T-helper 2 cell treated with Interferon-gamma antibody and Interleukin-4, amounts not matched to agents 5 μg/mL and 100 μg/mL, for 36 hours (primary cell): ENCODE data around the gene ANKRD13C.
"Not testable (repeated sequence)": the region's sequence is repeated elsewhere in the genome, so short reads cannot be mapped to it uniquely, and the experiment has no call there.

Experiments used
- DNase-seq: peaks from one replicate; pipeline ENCODE4 v3.0.0; 2021; ENCODE audit warnings: low spot score
- H3K27ac Mint-ChIP-seq: one replicate; pipeline ENCODE4 v1.8.0; 2021; ENCODE audit warnings: mild to moderate bottlenecking, mixed read lengths
- H3K27me3 Mint-ChIP-seq: one replicate; pipeline ENCODE4 v1.8.0; 2021; ENCODE audit warnings: low read depth, mixed read lengths
- H3K36me3 Mint-ChIP-seq: one replicate; pipeline ENCODE4 v1.8.0; 2021; ENCODE audit warnings: low read depth, mixed read lengths
- H3K4me1 Mint-ChIP-seq: one replicate; pipeline ENCODE4 v1.8.0; 2021; ENCODE audit warnings: low read depth, mixed read lengths
- H3K4me3 Mint-ChIP-seq: one replicate; pipeline ENCODE4 v1.8.0; 2022; ENCODE audit warnings: mild to moderate bottlenecking, moderate library complexity, mixed read lengths
- H3K9me3 Mint-ChIP-seq: one replicate; pipeline ENCODE4 v1.8.0; 2021; ENCODE audit warnings: mixed read lengths

Gene ANKRD13C

GRCh38 chr1:70372426-70372825, 17.9 kb upstream of the ANKRD13C start:
- Mint-ChIP-seq H3K9me3 (no peaks in the 10 kb centered on the region), H3K36me3 (no peaks in the 10 kb centered on the region), H3K27me3 (no peaks in the 10 kb centered on the region), H3K4me1 (no peaks in the 10 kb centered on the region), H3K27ac (no peak overlapping the region), H3K4me3 (no peak overlapping the region)
- no peak for DNase-seq

GRCh38 chr1:70371586-70371985, 17.1 kb upstream of the ANKRD13C start:
- not testable (repeated sequence) for H3K36me3 Mint-ChIP-seq, H3K27me3 Mint-ChIP-seq, H3K27ac Mint-ChIP-seq, H3K4me1 Mint-ChIP-seq, H3K4me3 Mint-ChIP-seq, H3K9me3 Mint-ChIP-seq, DNase-seq

GRCh38 chr1:70367397-70367796, 12.9 kb upstream of the ANKRD13C start:
- not testable (repeated sequence) for H3K4me3 Mint-ChIP-seq, H3K4me1 Mint-ChIP-seq, H3K27me3 Mint-ChIP-seq, DNase-seq, H3K9me3 Mint-ChIP-seq, H3K36me3 Mint-ChIP-seq, H3K27ac Mint-ChIP-seq

- not testable (repeated sequence) for H3K9me3 Mint-ChIP-seq
Measured at GRCh38 chr1:70366997-70367396, 12.5 kb upstream of the ANKRD13C start.

DNA sequence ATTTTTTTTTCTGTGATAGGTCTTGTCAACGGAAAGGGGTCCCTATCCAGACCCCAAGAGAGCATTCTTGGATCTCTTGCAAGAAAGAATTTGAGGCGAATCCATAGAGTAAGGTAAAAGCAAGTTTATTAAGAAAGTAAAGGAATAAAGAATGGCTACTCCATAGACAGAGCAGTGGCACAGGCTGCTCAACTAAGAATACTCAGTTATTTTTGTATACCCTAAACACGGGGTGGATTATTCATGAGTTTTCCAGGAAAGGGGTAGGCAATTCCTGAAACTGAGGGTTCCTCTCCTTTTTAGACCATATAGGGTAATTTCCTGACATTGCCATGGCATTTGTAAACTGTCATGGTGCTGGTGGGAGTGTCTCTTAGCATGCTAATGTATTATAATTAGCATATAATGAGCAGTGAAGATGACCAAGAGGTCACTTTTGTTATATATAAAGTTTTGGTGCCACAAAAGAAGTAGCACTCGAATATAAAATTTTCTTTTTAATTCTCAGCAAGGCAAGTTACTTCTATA, 12.0 kb upstream of the ANKRD13C start:
- H3K27me3 Mint-ChIP-seq, H3K9me3 Mint-ChIP-seq, H3K27ac Mint-ChIP-seq, H3K36me3 Mint-ChIP-seq, H3K4me3 Mint-ChIP-seq, H3K4me1 Mint-ChIP-seq, DNase-seq: not testable (repeated sequence)

More at GRCh38 chr1:70366997-70367396, 12.5 kb upstream of the ANKRD13C start:
- H3K4me3 Mint-ChIP-seq, H3K27ac Mint-ChIP-seq, DNase-seq, H3K4me1 Mint-ChIP-seq, H3K36me3 Mint-ChIP-seq, H3K27me3 Mint-ChIP-seq: not testable (repeated sequence)

- no peaks in the 10 kb centered on the region for H3K36me3 Mint-ChIP-seq
- no peak overlapping the region for H3K27ac Mint-ChIP-seq
- H3K9me3 Mint-ChIP-seq = no peaks in the 10 kb centered on the region
- no peaks in the 10 kb centered on the region for H3K27me3 Mint-ChIP-seq
- no peak for DNase-seq
- peaks cover 10% of the 10 kb centered on the region for H3K4me1 Mint-ChIP-seq
- H3K4me3 Mint-ChIP-seq = no peak overlapping the region
Measured at GRCh38 chr1:70364439-70364838, 9.9 kb upstream of the ANKRD13C start.

DNA sequence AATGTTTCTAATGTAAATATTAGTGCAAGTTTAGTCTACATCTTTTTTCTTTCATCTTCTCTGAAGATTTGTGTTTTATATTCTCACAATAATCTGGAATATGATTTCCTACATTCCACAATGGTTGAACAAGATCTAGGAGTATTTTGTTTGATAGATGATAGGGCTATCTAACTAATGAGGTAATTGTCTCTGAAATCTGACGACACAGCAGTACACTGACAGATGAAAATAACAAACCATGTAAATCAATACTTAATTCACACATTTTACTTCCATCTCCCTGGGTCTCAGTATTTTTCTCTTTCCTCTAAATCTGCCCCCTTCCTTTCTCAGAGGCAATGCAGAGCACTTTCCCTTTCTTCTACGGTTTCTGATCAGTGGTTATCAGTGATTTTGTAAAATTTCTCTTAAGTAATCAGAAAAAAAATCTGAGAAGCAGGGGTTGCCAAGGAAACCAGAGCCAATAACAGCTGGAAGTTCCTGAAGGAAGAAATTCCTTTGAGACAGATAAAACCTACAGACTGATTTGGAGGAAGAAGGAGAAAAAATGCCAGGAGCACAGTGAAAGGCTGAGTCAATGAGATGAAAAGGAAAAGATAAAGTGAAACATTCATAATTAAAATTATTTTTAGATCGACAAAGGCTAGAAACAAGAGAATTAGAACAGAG, 7.3 kb upstream of the ANKRD13C start:
- Mint-ChIP-seq H3K4me1 (peaks cover 9% of the 10 kb centered on the region), H3K4me3 (no peak overlapping the region), H3K9me3 (no peaks in the 10 kb centered on the region), H3K36me3 (no peaks in the 10 kb centered on the region), H3K27ac (no peak overlapping the region), H3K27me3 (no peaks in the 10 kb centered on the region)
- no peak for DNase-seq

DNA sequence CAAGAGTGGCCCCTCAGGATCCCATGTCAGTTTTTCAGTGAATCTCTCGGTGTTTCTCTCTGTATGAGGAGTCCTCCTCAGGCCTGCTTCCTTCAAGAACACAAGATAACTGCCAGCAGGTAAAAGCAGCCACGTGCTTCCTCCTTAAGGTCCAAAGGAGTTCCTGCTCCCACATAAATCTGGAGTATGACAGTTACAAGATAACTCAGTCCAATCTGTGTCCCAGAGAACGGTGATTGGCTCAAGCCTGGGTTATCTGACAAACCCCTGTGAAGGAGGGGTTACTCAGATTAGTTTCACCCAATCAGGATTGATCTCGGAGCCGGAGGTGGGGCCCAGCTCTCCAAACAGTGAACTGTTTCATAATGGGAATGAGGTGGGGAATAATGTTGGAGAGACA, 5.8 kb upstream of the ANKRD13C start:
- Mint-ChIP-seq H3K4me1 (peaks cover 13% of the 10 kb centered on the region), H3K9me3 (no peaks in the 10 kb centered on the region), H3K4me3 (no peak overlapping the region), H3K27ac (no peak overlapping the region), H3K27me3 (no peaks in the 10 kb centered on the region), H3K36me3 (no peaks in the 10 kb centered on the region)
- DNase-seq = no peak

DNA sequence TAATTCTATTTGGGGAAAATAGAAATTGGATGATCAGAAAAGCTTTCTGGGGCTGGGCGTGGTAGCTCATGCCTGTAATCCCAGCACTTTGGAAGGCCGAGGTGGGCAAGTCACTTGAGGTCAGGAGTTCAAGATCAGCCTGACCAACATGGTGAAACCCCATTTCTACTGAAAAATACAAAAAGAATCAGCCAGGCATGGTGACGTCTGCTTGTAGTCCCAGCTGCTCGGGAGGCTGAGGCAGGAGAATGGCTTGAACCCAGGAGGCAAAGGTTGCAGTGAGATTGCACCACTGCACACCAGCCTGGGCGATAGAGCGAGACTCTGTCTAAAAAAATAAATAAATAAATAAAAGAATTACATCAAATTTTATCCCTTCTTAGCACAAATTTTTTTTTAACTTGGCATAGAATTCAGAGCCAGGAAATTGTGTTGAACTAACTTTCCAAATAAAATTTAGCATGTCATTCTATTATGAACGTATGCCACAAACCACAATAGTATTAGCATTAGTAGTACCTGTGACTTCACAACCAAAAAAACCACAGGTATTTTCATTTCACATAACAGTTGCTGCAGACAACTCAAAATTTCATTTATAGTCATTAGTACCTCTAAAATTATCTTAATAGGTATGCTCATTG, 4.5 kb upstream of the ANKRD13C start:
- no peak overlapping the region for H3K4me3 Mint-ChIP-seq
- DNase-seq = no peak
- H3K36me3 Mint-ChIP-seq = peaks cover 5% of the 10 kb centered on the region
- peaks cover 16% of the 10 kb centered on the region for H3K4me1 Mint-ChIP-seq
- no peak overlapping the region for H3K27ac Mint-ChIP-seq
- no peaks in the 10 kb centered on the region for H3K27me3 Mint-ChIP-seq
- peaks cover 3% of the 10 kb centered on the region for H3K9me3 Mint-ChIP-seq

DNA sequence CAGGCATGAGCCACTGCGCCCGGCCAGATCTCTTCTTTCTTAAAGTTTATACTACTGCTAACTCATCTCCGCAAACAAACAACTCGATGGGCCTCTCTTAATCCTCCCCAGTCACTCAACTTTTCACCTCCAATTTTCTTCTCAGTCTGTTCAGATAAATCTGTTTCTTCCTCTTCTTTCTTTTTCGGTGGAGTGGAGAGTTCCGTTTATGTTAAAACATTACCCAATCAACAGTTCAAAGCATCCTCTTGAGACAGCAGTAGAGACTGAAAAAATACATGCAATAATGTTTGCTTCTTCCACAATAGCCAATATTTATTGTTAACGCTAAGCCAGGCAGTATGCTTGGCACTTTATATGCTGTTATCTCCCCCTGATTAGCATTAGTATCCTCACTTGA, 1.4 kb upstream of the ANKRD13C start:
- DNase-seq = no peak
- H3K4me1 Mint-ChIP-seq = peaks cover 18% of the 10 kb centered on the region
- no peaks in the 10 kb centered on the region for H3K27me3 Mint-ChIP-seq
- H3K9me3 Mint-ChIP-seq = peaks cover 3% of the 10 kb centered on the region
- H3K36me3 Mint-ChIP-seq = peaks cover 11% of the 10 kb centered on the region
- peak overlapping the region; percentile 94 for H3K27ac Mint-ChIP-seq
- peak overlapping the region; percentile 92 for H3K4me3 Mint-ChIP-seq

GRCh38 chr1:70355111-70355407, 537 bp upstream of the ANKRD13C start:
- Mint-ChIP-seq H3K27me3 (no peaks in the 10 kb centered on the region), H3K36me3 (peaks cover 17% of the 10 kb centered on the region), H3K4me1 (peaks cover 23% of the 10 kb centered on the region), H3K4me3 (peak overlapping the region; percentile 92), H3K9me3 (peaks cover 3% of the 10 kb centered on the region), H3K27ac (peak overlapping the region; percentile 94)
- no peak for DNase-seq

DNA sequence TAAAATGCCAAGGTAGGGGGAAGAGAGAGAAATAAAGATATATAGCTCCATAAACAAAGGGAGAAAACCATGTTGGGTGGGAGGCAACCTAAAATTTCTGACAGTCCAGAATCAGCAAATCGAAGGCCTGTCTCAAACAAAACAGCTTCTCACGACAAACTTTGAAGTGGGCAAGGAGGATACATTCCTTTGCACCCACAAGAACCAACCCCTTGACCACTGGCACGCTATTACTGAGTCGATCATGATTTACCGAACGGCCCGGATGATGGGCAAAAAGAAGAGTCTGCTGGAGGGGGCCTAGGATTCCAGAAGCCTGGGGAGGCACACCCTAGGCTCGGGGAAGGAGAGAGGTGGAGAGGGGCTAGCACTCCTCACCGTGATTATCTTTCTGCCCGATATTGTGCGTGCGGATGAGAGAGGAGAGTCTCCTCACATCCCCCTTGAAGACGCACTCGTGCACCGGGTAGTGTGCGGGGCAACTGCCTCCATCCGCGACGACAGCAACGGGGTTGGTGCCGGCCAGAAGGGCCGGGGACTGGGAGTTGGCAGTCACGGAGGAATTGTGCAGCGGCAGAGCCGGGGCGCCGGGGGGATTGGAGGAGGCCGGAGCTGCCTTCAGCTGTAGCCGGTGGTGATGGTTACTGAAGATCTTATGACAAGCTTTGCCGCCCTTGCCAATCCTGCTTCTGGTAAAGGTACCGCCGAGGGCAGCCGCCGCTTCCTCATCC, 756 bp downstream of the ANKRD13C start:
- no peaks in the 10 kb centered on the region for H3K27me3 Mint-ChIP-seq
- peaks cover 22% of the 10 kb centered on the region for H3K36me3 Mint-ChIP-seq
- peak; percentile 43 for DNase-seq
- H3K4me1 Mint-ChIP-seq = peaks cover 27% of the 10 kb centered on the region
- H3K4me3 Mint-ChIP-seq = peak overlapping the region; percentile 92
- H3K27ac Mint-ChIP-seq = peak overlapping the region; percentile 94
- peaks cover 3% of the 10 kb centered on the region for H3K9me3 Mint-ChIP-seq

GRCh38 chr1:70353044-70353443, 1.5 kb downstream of the ANKRD13C start:
- no peaks in the 10 kb centered on the region for H3K27me3 Mint-ChIP-seq
- peaks cover 3% of the 10 kb centered on the region for H3K9me3 Mint-ChIP-seq
- peak overlapping the region; percentile 92 for H3K4me3 Mint-ChIP-seq
- peaks cover 22% of the 10 kb centered on the region for H3K36me3 Mint-ChIP-seq
- peak overlapping the region; percentile 94 for H3K27ac Mint-ChIP-seq
- peaks cover 27% of the 10 kb centered on the region for H3K4me1 Mint-ChIP-seq
- no peak for DNase-seq

GRCh38 chr1:70349799-70350198, 4.7 kb downstream of the ANKRD13C start:
- H3K9me3 Mint-ChIP-seq, H3K27ac Mint-ChIP-seq, H3K27me3 Mint-ChIP-seq, DNase-seq, H3K4me3 Mint-ChIP-seq: not testable (repeated sequence)
- H3K4me1 Mint-ChIP-seq = peaks cover 23% of the 10 kb centered on the region
- H3K36me3 Mint-ChIP-seq = peaks cover 35% of the 10 kb centered on the region
